T-helper 9 cell (primary cell): ENCODE results near the gene KLK13.

Experiments
- DNase-seq: peaks from one replicate; pipeline ENCODE4 v3.0.0-alpha.2; 2020

The KLK13 gene

DNA sequence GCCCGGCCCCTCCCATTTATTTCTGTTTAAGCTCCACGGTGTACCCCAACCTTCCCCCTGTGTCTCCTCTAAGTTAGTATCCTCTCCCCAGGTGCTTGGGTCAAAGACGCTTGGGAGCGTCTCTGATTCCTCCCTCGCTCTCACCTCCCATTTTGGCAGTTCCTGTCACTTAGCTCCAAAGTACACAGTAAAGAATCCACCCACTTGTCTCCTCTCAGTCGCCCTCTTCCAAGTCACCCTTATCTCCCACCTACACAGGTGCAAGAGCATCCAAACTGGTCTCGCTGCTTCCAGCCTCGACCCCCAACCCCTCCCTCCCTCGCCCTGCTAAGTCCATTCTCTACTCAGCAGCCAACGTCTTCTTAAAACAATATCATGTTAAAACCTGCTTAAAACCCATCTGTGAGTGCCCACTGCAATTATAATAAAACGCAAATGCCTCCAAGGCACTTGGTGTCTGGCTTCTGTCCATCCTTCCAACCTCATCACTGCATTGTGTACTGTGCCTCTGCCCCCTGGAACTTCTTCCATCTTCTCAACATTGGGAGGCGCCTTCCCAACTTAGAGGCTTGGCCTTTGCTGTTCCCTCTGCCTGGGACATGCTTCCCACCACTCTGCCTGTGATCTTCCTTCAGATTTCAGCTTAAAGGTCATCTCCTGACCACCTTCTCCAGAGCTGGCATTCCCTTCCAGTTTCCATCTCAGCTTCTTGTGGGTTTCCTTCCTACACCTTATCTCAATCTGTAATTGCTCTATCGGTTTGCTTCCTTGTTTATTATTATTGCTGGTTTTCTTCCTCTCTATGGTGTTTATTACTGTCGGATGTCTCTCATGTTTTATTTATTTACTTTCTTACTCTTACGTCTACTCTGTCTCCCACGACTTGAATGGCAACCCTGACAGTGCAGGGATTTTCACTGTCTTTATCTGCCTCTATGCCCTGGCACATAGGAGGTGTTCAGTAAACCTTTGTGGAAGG, 27.3 kb upstream of the KLK13 start:
- DNase-seq = no peak

DNA sequence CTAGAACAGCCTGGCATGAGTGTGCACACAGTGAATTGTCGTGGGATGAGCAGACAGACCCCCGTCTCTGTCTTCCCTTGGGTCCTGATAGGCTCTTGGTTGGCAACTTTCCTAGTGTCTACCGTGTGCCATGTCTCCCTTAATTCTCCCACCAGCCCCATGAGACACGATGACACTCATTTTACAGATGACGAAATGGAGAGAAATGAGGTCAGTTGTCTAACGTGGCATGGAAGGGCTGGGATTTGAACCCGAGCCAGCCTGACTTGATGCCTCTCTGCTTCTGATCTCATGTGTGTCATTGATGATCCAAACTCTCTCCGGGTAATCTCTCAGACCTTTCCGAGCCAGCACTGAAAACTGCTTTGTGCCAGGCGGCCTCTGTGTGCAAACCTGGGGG, 26.2 kb upstream of the KLK13 start:
- no peak for DNase-seq

DNA sequence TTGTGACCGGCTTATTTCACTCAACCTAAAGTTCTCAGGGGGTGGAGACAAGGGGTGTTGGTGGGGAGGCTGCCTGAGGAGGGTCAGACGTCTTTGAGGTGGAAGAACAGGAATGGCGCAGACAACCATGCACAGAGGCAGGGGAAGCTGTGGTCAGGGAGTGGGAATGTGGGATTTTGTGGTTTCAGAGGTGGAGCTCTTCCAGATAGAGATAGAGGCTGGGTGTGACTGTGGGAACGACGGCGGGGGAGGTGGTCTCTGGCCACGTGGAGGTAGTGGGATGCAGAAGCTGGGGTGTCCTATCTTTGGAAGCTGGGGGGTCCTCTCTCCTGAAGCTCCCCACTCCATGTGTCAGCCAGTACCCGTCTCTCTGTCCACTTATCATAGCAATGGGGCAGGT, 25.6 kb upstream of the KLK13 start:
- no peak for DNase-seq

DNA sequence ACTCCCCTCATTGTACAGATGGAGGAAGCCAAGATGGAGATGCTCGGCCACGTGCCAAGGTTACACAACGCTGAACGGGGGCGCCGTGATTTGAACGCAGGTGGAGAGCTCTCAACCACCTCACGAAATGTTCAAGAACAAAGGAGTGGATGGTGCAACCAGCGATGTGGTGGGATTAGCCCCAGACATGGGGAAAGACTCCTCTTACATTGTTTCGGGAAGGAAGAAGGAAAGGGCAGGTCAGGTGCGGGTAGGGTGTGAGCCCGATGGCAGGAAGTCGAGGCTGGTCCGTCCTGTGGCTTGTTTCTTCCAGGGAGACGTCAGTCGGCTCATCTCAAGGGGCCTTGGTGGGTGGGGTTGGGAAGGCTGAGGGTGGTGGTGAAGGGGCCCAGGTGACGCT, 24.9 kb upstream of the KLK13 start:
- DNase-seq = no peak

DNA sequence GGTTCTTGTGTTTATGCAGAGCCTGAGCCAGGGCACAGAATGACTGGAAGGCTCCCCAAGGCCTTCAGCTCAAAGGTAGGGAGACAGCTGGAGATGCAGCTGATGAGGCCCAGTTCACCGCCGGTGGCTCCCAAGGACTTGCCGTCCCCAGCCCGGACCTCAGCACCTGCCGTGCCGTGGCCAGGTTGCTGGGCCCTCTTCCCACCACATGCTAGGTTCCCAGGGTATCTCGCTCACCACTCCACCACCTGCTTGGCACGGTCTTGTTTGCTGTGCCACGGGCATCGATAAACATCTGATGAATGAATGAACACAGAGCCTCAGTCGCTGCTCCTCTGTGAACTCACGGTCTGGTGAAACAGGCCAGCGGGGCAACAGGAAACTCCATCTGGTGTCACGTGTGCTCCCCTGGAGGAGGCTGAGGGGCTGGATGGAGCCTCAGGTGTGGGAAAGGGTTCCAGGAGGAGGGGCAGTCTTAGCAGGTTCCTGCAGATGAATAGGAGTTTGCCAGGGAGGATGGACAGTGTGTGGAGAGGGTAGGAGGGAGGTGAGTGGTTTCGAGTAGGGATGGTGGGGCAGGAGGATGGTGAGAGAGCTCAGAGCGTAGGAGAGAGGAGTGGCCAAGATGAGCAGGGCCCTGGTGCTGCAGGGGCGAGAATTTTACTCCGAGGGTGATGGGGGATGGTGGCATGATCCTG, 21.4 kb upstream of the KLK13 start:
- no peak for DNase-seq

DNA sequence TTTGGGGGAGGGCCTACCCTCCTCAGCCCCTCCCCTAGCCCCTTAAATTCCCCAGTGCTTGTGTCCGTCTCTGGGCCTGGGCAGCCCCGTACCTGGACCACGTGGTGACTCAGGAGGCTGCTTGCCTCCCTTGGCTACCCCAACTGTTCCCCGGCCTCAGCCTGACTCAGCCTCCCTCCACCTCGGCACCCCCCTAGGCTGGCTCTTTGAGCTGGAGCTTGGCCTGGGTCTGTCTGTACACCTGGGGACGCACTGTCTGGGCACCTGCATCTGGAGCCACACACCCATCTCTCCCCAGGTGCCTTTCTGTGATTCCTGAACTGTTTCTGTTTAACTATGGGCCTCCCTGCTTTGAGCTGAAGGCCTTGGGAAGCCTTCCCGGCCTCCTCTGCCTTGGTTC, 19.6 kb upstream of the KLK13 start:
- no peak for DNase-seq

DNA sequence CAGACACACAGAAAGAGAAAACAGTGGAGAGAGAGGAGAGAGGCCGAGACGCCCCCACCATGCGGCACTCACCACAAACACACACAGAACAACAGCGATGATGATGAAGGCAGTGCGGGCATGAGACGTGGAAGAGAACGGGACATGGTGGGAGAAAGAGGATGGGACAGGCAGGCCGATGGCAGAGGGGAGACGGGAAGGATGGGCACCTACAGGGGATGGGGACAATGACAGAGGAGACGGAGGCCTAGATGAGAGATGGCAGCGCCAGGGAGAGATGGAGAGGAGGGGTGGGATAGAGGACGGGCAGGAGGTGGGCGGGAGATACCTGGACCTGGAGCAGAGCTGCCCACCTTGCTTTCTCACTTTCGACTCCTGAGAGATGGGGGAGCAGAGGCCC, 18.9 kb upstream of the KLK13 start:
- DNase-seq = no peak

DNA sequence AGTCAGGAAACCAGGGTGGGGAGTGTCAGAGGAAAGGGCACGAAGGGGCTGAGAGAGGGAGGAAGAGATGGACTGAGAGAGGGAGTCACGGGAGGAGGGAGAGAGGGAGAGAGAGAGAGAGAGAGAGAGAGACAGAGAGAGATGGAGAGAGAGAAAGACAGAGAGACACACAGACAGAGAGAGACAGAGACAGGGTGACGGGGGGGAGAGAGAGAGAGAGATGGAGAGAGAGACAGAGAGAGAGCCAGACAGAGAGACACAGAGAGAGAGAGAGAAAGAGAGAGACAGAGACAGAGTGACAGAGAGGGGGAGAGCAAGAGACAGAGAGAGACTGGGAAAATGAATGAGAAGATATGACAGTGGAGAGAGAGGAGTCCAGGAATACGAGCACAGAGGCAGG, 18.3 kb upstream of the KLK13 start:
- no peak for DNase-seq

DNA sequence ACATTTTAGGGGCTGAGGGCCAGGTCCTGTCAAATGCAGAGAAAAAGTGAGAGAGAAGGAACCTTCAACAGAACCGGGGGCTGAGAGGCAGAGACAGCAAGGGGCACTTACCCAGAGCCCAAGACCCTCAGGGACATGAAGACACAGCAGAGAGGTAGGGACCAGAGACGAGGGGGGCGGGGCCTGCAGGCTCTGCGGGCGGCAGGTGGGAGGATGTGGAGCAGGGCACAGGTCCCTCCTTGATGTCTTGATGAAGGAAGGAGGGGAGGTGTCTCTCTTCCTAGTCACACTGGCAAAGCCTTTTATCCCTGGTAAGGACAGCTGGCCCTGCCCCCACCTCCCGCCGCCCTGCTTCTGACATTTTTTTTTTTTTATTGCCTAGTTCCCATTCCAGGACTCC, 17.7 kb upstream of the KLK13 start, which contains the start of gene KLK14:
TSS of gene KLK14 (minus strand) at position 277 of the 400 bp plus-strand sequence. CDS start at position 4, 273 bp downstream.
- no peak for DNase-seq

DNA sequence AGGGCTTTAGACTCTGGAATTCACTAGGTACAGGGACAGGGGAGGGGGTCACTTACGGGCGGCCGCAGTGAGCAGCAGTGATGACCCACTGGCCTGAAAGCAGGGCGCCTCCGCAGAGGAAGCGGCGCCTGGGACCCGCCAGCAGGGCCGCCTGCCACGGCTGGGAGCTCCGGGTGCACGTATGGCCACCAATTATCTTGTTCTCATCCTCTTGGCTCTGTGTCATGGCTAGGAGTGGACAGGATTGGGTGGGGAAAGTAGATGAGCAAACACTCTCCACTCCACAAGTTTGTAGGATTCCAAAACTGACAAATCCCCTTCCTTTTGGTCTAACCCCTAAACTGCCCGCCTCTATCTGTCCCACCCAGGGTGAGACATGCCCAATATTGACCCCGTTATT, 16.6 kb upstream of the KLK13 start:
- no peak for DNase-seq

DNA sequence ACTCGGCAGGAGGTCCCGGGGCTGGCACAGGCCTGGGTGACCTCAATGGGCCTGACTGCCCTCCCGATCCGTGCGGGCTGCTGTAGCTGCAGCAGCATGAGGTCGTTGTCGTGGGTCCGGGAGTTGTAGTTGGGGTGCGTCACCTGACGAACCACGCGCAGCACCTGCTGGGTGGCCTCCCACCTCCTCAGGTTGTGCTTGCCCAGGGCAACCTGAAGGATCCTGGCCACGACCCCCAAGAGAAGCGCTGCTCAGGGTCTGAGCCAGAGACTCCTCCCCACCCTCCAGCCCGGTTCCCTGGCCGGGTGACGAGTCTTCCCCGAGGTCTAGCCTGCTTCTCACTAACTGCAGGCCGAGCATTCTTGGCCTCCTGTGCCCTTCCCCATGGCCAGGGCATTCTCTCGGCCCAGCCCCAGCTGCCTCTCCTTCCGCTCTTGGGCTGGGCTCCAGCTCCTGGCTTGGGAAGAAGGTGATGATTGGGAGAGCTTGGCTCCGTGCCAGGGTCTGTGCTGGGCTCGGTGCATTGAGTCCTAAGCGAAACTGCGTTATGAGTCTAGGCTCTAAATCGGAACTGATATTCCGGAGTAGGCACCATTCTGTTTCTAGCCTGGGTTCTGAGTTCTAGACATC, 14.7 kb upstream of the KLK13 start:
- DNase-seq = no peak

DNA sequence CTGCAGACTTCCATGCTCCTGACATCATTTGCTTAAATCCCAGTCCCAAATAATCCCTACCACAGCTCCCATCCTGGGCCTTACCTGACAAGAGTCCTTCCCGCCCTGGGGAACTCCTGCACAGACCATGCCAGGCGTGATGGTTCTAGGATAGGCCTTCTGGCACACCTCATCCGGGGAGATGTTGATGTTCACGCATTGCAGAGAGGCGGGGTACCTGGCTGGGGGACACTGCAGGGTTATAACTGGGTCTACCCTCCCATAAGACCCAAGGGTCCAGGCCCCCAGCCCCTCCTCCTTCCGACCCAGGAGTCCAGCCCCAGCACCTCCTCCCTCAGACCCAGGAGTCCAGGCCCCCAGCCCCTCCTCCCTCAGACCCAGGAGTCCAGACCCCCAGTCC, 13.8 kb upstream of the KLK13 start:
- no peak for DNase-seq

DNA sequence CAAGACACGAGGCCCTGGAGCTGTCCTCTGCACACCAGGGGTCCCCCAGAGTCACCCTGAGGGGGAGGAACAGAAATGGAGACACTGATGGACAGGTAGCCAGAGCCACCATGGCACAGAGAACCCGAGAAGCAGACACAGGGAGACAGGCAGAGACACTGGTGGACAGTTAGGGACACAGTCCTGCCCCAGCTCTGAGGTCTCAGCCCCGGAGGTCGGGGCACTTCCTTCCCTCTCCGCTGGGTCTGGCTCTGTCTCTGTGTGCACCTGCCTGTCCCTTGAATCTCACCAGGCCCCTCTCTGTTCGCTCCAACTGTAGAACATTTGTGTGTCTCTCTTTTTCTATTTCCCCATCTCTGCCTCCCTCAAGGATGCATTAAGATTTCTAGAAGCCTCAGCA, 13.2 kb upstream of the KLK13 start:
- DNase-seq = no peak

DNA sequence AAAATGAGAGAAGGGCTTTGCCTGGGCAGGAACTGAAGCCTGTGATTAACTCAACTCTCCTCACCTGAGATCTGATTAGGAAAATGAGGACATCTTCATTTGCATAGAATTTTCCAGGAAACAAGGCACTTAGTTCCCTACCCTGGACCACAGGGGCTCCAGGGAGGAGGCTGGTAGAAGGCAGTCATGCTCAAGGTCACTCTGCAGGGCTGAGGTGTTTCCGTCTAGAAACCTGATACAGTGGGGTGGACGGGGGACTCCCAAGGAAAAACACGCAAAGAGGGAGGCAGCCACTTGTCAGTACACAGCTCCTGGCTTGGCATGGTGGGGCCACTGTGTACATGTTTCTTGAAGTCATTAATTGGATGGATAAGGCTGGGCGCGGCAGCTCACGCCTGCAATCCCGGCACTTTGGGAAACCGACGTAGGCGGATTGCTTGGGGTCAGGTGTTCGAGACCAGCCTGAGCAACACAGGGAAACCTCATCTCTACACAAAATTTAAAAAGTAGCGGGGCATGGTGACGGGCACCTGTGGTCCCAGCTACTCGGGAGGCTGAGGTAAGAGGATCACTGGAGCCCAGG, 11.8 kb upstream of the KLK13 start:
- no peak for DNase-seq

DNA sequence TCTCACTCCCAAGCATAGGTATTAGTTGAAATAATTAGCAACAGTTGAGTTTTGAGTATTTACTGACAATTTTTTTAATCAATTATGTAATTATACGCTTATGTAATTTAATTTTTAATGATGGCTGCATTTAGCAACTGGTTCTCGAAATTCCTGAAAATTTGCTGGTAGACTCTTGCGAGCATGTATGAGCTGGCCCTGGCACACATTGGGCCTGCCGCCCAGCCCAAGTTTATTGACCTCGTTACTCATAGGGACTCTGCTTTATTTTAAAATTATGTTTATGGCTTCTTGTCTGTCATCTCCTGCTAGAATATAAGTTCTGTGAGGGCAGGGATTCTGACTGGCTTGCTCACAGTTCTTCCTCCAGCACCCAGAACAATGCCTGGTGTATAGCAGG, 11.1 kb upstream of the KLK13 start:
- DNase-seq = no peak

DNA sequence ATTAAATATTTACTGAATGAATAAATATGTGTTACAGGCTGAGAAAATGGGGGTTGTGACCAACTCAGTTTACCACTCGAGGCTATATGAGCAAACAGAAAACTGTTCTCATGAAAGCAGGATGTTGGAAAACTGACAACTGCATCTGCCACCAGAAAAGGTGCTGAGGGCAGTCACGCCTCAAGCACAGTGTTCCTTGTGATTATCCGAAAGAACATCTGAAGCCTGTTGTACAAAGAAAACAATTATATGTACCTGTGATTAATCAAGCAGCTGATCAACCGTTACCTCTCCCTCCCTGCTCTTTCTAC, 6.2 kb upstream of the KLK13 start:
- DNase-seq = no peak

DNA sequence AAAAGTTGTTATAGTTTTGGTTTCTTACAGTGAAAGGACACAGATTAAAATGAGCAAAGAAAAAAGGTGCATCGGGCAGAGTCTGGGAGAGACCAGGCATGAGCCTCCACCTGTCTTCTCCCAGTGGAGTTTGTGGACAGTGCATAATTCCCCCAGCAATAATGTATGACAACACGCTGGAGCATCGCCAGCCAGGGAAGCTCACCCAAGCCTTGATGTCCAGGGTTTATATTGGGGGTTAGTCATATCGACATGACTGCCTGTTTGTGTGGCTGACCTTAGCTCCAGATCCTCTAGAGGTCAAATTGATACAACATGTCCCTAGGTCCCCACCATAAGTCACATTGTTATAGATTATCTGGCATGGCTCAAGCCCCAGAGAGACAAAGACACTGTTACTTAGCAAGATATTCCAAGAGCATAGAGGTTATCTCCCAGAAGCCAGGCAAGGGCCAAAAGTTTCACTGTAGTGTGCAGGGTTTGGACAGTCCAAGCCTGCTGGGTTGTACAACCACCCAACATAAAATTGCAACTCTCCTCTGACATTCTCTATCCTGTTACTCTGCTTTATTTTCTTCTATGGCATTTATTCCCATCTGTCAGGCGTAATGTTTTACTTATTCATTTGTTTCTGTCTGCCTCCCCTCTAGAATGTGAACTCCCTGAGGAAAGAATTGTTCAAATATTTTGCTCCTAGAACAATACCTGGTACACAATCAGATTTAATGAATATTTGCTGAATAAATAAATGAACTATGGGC, 5.6 kb upstream of the KLK13 start:
- DNase-seq = no peak

DNA sequence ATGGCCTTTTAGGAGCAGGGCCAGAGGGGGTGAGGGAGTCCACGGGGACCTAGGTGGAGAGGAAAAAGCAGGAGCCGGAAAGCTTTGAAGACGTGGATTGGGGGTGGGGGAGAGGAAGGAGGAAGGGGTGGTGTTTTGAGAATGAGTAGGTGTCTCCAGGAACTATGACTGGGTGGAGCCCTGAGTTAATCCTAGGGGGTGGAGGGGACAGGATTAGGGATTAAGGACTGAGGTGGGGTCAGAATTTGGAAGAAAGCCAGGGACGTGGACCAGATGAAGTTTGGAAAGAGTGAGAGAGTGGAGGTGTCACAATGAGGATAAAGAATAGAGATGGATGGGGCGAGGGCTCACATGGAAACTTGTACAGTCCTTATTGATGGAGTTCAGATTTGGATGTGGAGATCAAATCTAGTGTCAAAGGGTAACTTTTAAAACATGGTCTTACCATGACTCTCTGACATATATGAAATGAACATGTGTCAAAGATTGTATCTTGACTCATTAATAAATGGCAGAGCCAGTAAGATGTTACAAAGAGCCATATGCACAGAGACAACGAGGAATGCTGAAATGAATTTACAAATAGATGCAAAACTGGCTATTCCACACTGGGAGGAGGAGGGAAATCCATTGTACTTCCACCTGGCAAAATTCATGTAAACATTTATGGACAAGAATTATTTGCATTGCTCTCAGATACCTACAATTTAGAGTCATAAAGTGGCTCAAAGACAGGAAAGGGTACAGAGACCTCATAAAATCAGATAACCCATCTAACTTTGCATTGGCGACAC, 1.7 kb upstream of the KLK13 start:
- no peak for DNase-seq

DNA sequence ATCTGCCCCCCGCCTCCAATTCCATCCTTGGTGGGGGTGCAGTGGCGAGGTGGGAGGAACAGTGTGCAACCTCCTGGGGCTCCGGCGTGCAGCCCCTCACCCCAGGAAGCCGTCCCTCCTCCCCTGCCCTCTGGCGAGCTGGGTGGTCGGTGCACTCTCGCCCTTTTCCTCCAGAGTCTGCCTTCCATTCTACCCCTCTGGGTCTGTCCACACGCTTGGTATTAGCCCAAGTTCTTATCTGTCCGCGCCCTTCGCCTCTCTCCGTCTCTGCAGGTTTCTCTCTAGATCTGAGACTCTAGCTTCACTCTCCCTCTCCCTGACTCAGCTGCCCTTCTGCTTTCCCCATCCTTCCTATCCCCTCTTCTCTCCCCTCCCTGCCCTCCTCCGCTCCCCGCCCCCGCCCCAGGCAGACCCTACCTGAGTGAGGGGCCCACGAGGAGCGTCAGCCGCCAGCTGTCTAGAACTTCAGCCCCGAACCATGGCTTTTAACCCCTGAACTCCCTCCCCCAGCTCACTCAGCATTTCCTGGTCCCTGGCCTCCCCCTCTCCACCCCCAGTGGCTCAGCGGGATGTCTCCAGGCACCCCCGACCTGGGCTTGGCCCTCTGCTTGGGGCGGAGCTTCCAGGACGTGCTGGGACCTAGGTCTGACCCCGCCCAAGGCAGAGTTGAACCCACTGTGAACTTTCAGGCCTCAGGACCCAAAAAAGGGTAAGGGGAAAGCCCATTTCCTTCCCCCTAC, 499 bp upstream of the KLK13 start:
- no peak for DNase-seq

DNA sequence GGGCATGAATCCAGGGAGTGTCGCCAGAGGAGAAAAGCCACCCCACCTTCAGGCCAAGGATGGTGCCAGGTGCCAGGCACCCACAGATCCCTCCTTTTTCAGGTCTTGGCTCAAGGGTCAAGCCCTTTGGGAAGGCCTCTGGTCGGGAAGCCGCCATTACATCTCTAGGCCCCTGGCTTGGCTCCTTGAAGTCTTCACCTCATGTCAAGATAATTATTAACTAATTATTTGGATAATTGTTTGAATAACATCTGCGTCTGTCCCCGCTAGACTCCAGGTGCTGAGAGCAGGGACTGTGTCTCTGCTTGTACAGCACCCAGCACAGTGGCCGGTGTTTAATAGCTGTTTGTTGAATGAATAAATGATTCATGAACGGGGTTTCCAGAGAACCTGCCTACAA, 1.2 kb downstream of the KLK13 start:
- no peak for DNase-seq

DNA sequence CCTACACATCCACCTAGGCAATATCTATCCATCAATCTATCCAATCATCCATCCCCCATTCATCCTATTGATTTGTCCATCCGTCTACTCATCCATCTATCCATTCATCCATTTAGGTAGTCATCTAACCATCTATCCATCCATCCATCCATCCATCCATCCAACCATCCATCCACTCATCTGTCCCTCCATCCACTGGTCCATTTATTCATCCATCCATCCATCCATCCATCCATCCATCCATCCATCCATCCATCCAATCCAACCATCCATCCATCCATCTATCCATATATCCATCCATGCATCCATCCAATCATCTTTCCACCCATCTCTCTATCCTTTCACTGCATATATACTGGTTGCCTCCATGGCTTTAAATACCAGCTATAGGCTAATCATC, 3.9 kb downstream of the KLK13 start:
- no peak for DNase-seq
